GM23338 (cell line): ENCODE measurements around the gene HDDC3.

Source experiments
- CTCF ChIP-seq, 2 experiments: fragments of 200-600 bp in 1 of 2; sonication (generic) in 1 of 2; conservative IDR thresholded peaks; 2 replicates each; pipeline versions ENCODE4 v1.5.1 to v1.6.1; 2016 to 2017; ENCODE audit warnings: antibody characterized with exemption in 2 of 2, low read depth in 2 of 2, mild to moderate bottlenecking in 2 of 2, moderate library complexity in 1 of 2
- EZH2 ChIP-seq: fragments of 200-600 bp; sonication (generic); IDR thresholded peaks from one replicate; pipeline ENCODE4 v1.8.0; 2017; ENCODE audit warnings: antibody characterized with exemption, mild to moderate bottlenecking, low read depth; ENCODE audit not compliant: unreplicated experiment
- EZH2phosphoT487 ChIP-seq: fragments of 200-600 bp; sonication (generic); IDR thresholded peaks from one replicate; pipeline ENCODE4 v1.8.1; 2018; ENCODE audit warnings: antibody characterized with exemption; ENCODE audit not compliant: unreplicated experiment
- POLR2AphosphoS5 ChIP-seq: IDR thresholded peaks from 2 replicates; pipeline ENCODE4 v1.6.1; 2016; ENCODE audit warnings: antibody characterized with exemption, low read depth
- REST ChIP-seq: IDR thresholded peaks from one replicate; pipeline ENCODE4 v1.6.1; 2018; ENCODE audit warnings: antibody characterized with exemption; ENCODE audit not compliant: unreplicated experiment

GRCh38 chr15:90892023-90892422 lies 40.3 kb downstream of the HDDC3 start:
- TF ChIP-seq POLR2AphosphoS5 (no peak), CTCF (conservative IDR thresholded peaks at IDR 0.05; ENCODE audit: low read depth in 2 of 2) (no peak), EZH2 (no peak), EZH2phosphoT487 (no peak), REST (no peak)
